Endothelial cell of umbilical vein (primary cell): ENCODE results near the gene FST. TPM values are rescaled to one million over a fixed set of nuclear protein-coding genes. Genes with fewer than 3 reads are reported as not detected.

ENCODE experiments used
- BruUV-seq: library from RNA; stranded (reverse); fragments of 400-500 nt; replicated peaks from 2 replicates; lab custom pipeline; 2021; lab: Mats Ljungman, UMichigan
- CTCF ChIA-PET: fragments of 300-600, 350-600 bp; sonication (Branson Sonifier 250); formaldehyde crosslinking; loops from one replicate; lab custom pipeline; 2021; ENCODE audit warnings: antibody characterized with exemption, inconsistent platforms; lab: Charles Lee
- POLR2A ChIA-PET: fragments of 300-600, 350-600 bp; sonication (Branson Sonifier 250); formaldehyde crosslinking; loops from one replicate; lab custom pipeline; 2021; ENCODE audit warnings: antibody characterized with exemption, inconsistent platforms; lab: Charles Lee
- DNase-seq: peaks from one replicate; pipeline ENCODE4 v3.0.0-alpha.2; 2011; ENCODE audit warnings: low read depth, low spot score
- FAIRE-seq: peaks from 2 replicates; lab custom pipeline; 2011; peaks lifted over from hg19 to GRCh38; lab: Jason Lieb, UNC
- H2AFZ ChIP-seq: 2 replicates; pipeline ENCODE4 v1.6.0; 2012; ENCODE audit warnings: low read depth, low read length, control low read depth, inconsistent platforms
- H3K27ac ChIP-seq: 2 replicates; pipeline ENCODE4 v1.5.1; 2011; ENCODE audit warnings: low read depth, mild to moderate bottlenecking, control low read depth, low read length, moderate library complexity; ENCODE audit not compliant: insufficient read depth
- H3K27me3 ChIP-seq, 2 experiments: 2 replicates each; pipeline versions ENCODE4 v1.6.0 to v1.6.1; 2011; ENCODE audit warnings: low read length in 2 of 2, mixed read lengths in 1 of 2; ENCODE audit not compliant: control insufficient read depth in 2 of 2, insufficient read depth in 2 of 2
- H3K36me3 ChIP-seq, 2 experiments: 2 replicates in 1 of 2; 3 replicates in 1 of 2; pipeline ENCODE4 v1.5.1; 2011; ENCODE audit warnings: low read length in 2 of 2, mild to moderate bottlenecking in 1 of 2, moderate library complexity in 1 of 2; ENCODE audit not compliant: control insufficient read depth in 2 of 2, insufficient read depth in 2 of 2; ENCODE audit errors: extremely low read depth in 1 of 2
- H3K4me1 ChIP-seq: 3 replicates; pipeline ENCODE4 v1.5.1; 2011; ENCODE audit warnings: mild to moderate bottlenecking, low read length; ENCODE audit not compliant: control insufficient read depth, insufficient read depth; ENCODE audit errors: extremely low read depth
- H3K4me2 ChIP-seq: 2 replicates; pipeline ENCODE4 v1.6.1; 2011; ENCODE audit warnings: low read length, control low read depth, mixed read lengths; ENCODE audit not compliant: insufficient read depth
- H3K4me3 ChIP-seq, 3 experiments: fragments of 200-600 bp in 1 of 3; sonication (generic), shearing (Covaris generic) in 1 of 3; replicated peaks in 1 of 3; 2 replicates each; pipeline ENCODE4 v1.5.1; 2011 to 2016; ENCODE audit warnings: control low read depth in 3 of 3, low read length in 3 of 3, mild to moderate bottlenecking in 2 of 3, inconsistent platforms in 1 of 3, low read depth in 1 of 3, moderate library complexity in 1 of 3; ENCODE audit not compliant: insufficient read depth in 1 of 3
- H3K79me2 ChIP-seq: 2 replicates; pipeline ENCODE4 v1.6.0; 2012; ENCODE audit warnings: low read length, inconsistent platforms; ENCODE audit not compliant: control insufficient read depth, insufficient read depth
- H3K9ac ChIP-seq: replicated peaks from 2 replicates; pipeline ENCODE3; 2011; ENCODE audit warnings: low read length, control low read depth; ENCODE audit not compliant: insufficient read depth; ENCODE audit errors: extremely low read depth
- H3K9me1 ChIP-seq: replicated peaks from 3 replicates; pipeline ENCODE4 v1.6.0; 2011; ENCODE audit warnings: mild to moderate bottlenecking, low read length; ENCODE audit not compliant: control insufficient read depth, insufficient read depth; ENCODE audit errors: extremely low read depth
- H3K9me3 ChIP-seq: replicated peaks from 2 replicates; pipeline ENCODE4 v1.5.1; 2012; ENCODE audit warnings: low read length, inconsistent platforms; ENCODE audit not compliant: control insufficient read depth, insufficient read depth
- H4K20me1 ChIP-seq: replicated peaks from 2 replicates; pipeline ENCODE3; 2011; ENCODE audit warnings: mild to moderate bottlenecking, low read length; ENCODE audit not compliant: control insufficient read depth, insufficient read depth; ENCODE audit errors: extremely low read depth
- CTCF ChIP-seq, 2 donors: IDR thresholded peaks; 1 replicate in 1 of 2; 2 replicates in 1 of 2; pipeline ENCODE4 v1.5.1; 2011; ENCODE audit warnings: low read length in 2 of 2, mild to moderate bottlenecking in 2 of 2, moderate library complexity in 2 of 2, control low read depth in 1 of 2, inconsistent platforms in 1 of 2, low read depth in 1 of 2; ENCODE audit not compliant: insufficient read depth in 1 of 2; ENCODE audit errors: extremely low read depth in 1 of 2
- EZH2 ChIP-seq: IDR thresholded peaks from 2 replicates; pipeline ENCODE4 v1.6.1; 2012; ENCODE audit warnings: borderline replicate concordance, low read depth, mild to moderate bottlenecking, moderate library complexity, low read length, inconsistent platforms; ENCODE audit not compliant: severe bottlenecking
- FOS ChIP-seq: IDR thresholded peaks from 2 replicates; pipeline ENCODE4 v1.6.1; 2011; ENCODE audit warnings: mild to moderate bottlenecking, low read length, moderate library complexity, borderline replicate concordance; ENCODE audit not compliant: insufficient read depth
- GATA2 ChIP-seq: IDR thresholded peaks from 2 replicates; pipeline ENCODE4 v1.7.0; 2011; ENCODE audit warnings: low read depth, mild to moderate bottlenecking, moderate library complexity, mixed read lengths, low read length; ENCODE audit not compliant: insufficient read length, insufficient read depth
- JUN ChIP-seq: IDR thresholded peaks from 2 replicates; pipeline ENCODE4 v1.6.1; 2011; ENCODE audit warnings: borderline replicate concordance, low read depth; ENCODE audit not compliant: insufficient read length, insufficient read depth
- MAX ChIP-seq: IDR thresholded peaks from 2 replicates; pipeline ENCODE4 v1.6.1; 2011; ENCODE audit not compliant: insufficient read depth, insufficient read length
- MYC ChIP-seq: IDR thresholded peaks from one replicate; pipeline ENCODE4 v1.6.1; 2011; ENCODE audit warnings: mild to moderate bottlenecking, low read depth, low read length
- POLR2A ChIP-seq: IDR thresholded peaks from 2 replicates; pipeline ENCODE4 v1.6.1; 2012; ENCODE audit warnings: low read depth, mild to moderate bottlenecking, control low read depth, low read length
- POLR2AphosphoS5 ChIP-seq: IDR thresholded peaks from 2 replicates; pipeline ENCODE4 v1.6.1; 2012; ENCODE audit warnings: low read depth, mild to moderate bottlenecking, control low read depth, low read length, moderate library complexity; ENCODE audit not compliant: insufficient read depth
- dilution Hi-C: fragments of 300-500 bp; cut with MboI; formaldehyde crosslinking; loops from one replicate; pipeline ENCODE4 v1.15.0; 2019; ENCODE audit warnings: low sequenced_read_pairs; ENCODE audit not compliant: extremely low pct_ligation_motif_present
- intact Hi-C: fragments of 100-400 bp; cut with micrococcal nuclease; formaldehyde crosslinking; loops from one replicate; pipeline ENCODE4 v1.10.0; 2022
- polyA plus RNA-seq, 4 experiments: library from polyadenylated mRNA; depleted of rRNA in 3 of 4; stranded (reverse) in 3 of 4; unstranded in 1 of 4; fragments of >200 nt; gene quantifications; 2 replicates each; pipeline versions ENCODE4 v1.2.1 to v1.2.3, GENCODE V29; 2011 to 2012; ENCODE audit warnings: missing spikeins in 1 of 4
- total RNA-seq: library from RNA; stranded (reverse); gene quantifications from 2 replicates; pipeline ENCODE4 v1.2.3, GENCODE V29; 2021

The FST gene
- total and polyA plus RNA-seq, 2 donors (not counting 3 experiments of a cell fraction or from before 2014, with no cell fraction given): 20.8 to 46.0 TPM

GRCh38 chr5:53434541-53434940 lies 45.9 kb upstream of the FST start:
- ChIA-PET CTCF (interaction anchor here (1.0 to 3.0 kb wide), 4 partner anchors 23 to 800 kb away, joined by 3 to 10 read pairs (median 4); no protein-coding TSS in a partner anchor), POLR2A (no interaction called here)
- no peaks in the 10 kb centered on the region for H3K9me1 ChIP-seq
- H3K9ac ChIP-seq: no peak overlapping the region
- no peak overlapping the region for H3K27ac ChIP-seq
- no peaks in the 10 kb centered on the region for H4K20me1 ChIP-seq
- no TSS peak for BruUV-seq
- no peaks in the 10 kb centered on the region for H3K36me3 ChIP-seq
- H3K27me3 ChIP-seq: no peaks in the 10 kb centered on the region
- TF ChIP-seq FOS: no peak
- TF ChIP-seq JUN: no peak
- no peak for TF ChIP-seq POLR2AphosphoS5
- no peak for TF ChIP-seq MYC
- no peak for TF ChIP-seq GATA2
- TF ChIP-seq POLR2A: no peak
- no peak for TF ChIP-seq MAX
- no peak for TF ChIP-seq CTCF (IDR thresholded peaks at IDR 0.05; ENCODE audit: extremely low read depth in 1 of 2, insufficient read depth in 1 of 2, low read depth in 1 of 2, low read length in 2 of 2)
- TF ChIP-seq EZH2: no peak
- H3K4me1 ChIP-seq: no peaks in the 10 kb centered on the region
- DNase-seq (no peak), FAIRE-seq (no peak)
- H3K79me2 ChIP-seq: no peaks in the 10 kb centered on the region
- H3K9me3 ChIP-seq: no peaks in the 10 kb centered on the region
- H3K4me3 ChIP-seq: no peak overlapping the region
- intact Hi-C loops: no loop called here
- no peak overlapping the region for H2AFZ ChIP-seq
- no peak overlapping the region for H3K4me2 ChIP-seq
- dilution Hi-C loops: no loop called here
